GM21390 (cell line): ENCODE results near the gene EDIL3.

Experiments
- ATAC-seq: cut with Tn5 transposase; IDR thresholded peaks from one replicate; pipeline ENCODE4 v1.9.1; 2021; ENCODE audit not compliant: unreplicated experiment

The EDIL3 gene, protein sequence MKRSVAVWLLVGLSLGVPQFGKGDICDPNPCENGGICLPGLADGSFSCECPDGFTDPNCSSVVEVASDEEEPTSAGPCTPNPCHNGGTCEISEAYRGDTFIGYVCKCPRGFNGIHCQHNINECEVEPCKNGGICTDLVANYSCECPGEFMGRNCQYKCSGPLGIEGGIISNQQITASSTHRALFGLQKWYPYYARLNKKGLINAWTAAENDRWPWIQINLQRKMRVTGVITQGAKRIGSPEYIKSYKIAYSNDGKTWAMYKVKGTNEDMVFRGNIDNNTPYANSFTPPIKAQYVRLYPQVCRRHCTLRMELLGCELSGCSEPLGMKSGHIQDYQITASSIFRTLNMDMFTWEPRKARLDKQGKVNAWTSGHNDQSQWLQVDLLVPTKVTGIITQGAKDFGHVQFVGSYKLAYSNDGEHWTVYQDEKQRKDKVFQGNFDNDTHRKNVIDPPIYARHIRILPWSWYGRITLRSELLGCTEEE

DNA sequence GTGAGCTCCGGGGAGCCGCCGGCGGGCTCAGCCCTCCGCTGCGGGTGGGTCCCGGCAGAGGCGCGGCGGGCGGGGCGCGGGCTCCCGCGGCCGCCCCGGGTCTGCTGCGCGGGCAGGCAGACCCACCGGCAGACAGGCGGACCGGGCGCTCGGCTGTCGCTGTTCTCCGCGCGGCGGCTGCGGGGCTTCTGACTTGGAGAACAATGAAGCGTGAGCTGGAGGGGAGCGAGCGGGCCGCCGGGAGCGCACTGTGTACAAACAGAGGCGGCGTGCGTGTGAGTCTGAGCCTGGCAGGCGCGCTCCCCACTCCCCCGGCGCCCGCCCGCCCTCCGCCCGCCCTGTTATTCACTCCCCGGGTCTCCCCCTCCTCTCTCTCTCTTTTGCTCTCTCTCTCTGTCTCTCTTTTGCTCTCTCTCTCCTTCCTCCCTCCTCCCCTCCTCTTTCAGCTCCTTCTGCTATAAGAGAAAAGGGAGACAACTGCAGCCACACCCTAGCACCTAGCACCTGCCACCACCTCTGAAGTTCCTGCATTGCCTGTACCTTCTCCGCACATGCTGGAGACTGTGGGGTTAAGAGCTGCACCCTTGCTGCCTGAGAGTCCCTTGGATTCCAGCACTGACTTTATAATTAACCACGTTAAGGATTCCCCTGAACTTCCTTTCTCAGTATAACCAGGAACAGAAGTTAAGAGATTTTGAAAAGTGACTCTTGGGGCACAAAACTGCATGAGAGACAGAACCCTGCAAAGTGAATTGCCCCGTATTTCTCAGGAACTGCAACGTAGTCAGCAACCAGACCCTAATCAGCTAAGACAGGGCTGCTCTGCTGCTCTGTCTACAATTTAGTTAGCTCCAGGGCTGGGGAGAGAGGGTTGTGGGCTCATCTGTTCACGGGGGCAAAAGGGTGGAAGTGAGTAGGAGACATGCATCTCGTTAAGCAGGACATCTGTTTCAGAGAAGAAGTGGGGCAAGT is at the start of gene EDIL3:
TSS of gene EDIL3 (minus strand) at position 277 of the 972 bp plus-strand sequence. CDS start 506 bp downstream, outside the sequence.
- ATAC-seq, result no peak

DNA sequence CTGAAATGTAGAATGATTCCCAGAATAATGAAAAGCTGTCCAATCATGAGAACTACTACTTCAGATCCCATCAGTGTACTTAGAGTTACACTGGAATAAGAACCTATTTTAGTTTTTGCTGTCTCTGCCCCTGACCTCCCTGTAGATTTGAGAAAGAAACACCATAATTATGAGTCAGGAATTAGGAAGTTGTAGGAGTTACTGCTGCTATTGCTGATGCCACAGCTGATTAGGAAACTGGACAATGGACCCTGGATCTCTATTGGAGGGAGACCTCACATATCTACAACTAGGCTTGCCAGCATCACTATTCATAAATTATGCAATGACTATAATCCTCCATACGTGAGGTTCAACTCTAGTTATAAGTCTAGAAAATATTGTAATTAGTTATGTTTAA is 48.8 kb upstream of the EDIL3 start:
- no peak for ATAC-seq

GRCh38 chr5:84430863-84431663 is 46.4 kb upstream of the EDIL3 start:
- no peak for ATAC-seq

GRCh38 chr5:84430079-84430478 is 45.4 kb upstream of the EDIL3 start:
- no peak for ATAC-seq

DNA sequence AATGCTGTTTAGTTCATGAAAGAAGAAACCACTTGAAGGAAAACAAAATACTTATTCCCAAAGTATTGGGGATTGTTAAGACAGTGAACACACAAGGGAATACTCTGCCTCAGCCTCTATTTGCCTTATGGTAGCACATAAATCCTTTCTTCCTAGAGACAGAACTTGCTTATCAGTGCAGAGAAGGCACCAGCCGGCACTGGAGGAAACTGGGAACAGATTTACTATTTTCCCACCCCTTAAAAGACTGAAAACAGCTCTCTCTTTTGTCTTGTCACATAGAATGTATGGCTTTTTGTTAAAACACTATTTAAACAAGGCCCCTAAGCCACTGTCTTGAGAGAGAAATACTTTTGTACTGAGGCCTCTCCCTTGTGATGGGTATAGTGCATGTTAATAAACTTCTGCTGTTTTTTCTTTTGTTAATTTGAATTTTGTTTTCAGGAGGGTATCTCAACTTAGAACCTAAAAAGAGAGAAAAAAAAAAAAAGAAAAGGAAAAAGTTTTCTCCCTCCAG is 40.7 kb upstream of the EDIL3 start:
- ATAC-seq, result no peak

DNA sequence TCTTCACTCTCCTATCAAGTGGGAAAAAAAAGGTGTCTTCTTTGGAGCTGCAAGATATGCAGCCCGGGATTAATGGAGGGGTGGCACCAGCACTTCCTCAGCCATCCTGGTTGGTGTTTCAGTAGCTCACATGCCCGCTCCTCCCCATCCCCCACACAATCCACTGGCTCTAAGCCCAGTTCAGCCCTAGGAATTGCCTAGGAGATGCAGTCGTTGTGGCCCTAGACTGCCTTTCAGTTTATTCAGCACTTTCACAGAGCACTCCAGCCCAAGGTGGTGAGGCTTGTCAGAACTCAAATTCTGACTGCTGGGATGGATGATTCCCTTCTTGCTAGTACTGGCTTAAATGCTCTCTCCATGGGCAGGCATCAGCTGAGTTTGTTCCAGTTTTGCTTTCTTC is 35.1 kb upstream of the EDIL3 start:
- no peak for ATAC-seq

DNA sequence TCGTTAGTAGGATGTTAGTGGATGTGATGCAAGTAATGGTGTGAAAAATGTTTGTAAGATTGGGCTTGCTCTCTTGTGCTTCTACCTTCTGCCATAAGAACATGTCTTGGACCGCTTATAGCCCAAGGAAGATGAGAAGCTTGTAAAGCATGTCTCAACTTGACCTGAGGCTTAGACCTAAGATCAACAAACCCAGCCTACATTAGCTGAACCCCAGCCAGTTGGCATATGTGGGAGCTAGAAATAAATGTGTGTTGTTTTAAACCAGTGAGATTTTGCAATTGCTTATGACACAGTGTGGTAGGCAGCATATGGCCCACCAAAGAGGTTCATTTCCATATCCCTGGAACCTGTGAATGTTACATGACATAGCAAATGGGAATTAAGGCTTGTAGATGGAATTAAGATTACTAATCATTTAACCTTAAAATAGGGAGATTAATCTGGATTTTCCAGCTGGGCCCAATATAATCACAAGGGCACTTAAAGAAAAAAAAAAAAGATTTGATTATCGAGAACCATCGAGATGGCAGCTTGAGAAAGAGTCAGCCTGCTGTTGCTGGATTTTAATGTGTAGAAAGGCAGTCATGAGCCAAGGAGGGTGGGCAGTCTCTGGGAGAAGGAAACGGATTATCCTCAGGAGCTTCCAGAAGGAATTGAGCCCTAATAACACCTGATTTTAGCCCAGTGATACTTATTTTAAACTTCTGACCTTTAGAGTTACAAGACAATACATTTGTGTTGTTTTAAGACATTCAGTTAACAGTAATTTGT is 27.3 kb upstream of the EDIL3 start:
- no peak for ATAC-seq

GRCh38 chr5:84406111-84406510 is 21.4 kb upstream of the EDIL3 start:
- no peak for ATAC-seq

GRCh38 chr5:84403773-84404172 is 19.1 kb upstream of the EDIL3 start:
- no peak for ATAC-seq

GRCh38 chr5:84397385-84397784 is 12.7 kb upstream of the EDIL3 start:
- no peak for ATAC-seq

DNA sequence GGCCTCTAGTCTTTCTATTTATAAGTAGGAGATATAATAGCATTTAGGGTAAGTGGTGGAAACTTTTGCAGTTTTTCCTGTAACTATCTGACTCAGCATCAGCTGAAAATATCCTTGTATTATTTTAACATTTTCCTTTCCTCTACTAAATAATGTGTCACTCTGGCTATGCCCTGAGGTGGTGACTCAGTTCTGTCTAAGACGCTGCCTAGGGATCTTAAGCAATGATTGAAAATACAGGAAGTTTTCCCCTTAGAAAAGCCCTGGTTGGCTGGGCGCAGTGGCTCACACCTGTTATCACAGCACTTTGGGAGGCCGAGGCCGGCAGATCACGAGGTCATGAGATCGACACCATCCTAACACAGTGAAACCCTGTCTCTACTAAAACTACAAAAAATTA is 9.3 kb upstream of the EDIL3 start:
- no peak for ATAC-seq

DNA sequence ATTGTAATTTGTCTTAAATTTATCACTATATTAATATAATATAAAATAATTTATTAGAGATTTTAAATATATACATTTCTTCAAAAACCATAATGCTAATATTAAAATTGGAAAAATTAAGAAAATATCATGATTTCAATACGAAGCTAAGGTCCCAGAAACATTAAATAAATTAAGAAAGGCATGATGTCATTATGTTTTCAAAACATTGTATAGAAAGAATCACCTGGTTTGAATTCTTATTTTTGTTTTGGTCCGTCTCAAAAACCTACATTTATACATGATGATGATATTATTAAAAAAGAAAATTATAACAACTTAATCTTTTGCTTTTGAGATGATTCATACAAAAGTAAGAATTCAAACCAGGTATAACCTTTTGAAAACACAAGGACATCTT is 8.2 kb upstream of the EDIL3 start:
- no peak for ATAC-seq

GRCh38 chr5:84385705-84386104 is 1.0 kb upstream of the EDIL3 start:
- no peak for ATAC-seq

DNA sequence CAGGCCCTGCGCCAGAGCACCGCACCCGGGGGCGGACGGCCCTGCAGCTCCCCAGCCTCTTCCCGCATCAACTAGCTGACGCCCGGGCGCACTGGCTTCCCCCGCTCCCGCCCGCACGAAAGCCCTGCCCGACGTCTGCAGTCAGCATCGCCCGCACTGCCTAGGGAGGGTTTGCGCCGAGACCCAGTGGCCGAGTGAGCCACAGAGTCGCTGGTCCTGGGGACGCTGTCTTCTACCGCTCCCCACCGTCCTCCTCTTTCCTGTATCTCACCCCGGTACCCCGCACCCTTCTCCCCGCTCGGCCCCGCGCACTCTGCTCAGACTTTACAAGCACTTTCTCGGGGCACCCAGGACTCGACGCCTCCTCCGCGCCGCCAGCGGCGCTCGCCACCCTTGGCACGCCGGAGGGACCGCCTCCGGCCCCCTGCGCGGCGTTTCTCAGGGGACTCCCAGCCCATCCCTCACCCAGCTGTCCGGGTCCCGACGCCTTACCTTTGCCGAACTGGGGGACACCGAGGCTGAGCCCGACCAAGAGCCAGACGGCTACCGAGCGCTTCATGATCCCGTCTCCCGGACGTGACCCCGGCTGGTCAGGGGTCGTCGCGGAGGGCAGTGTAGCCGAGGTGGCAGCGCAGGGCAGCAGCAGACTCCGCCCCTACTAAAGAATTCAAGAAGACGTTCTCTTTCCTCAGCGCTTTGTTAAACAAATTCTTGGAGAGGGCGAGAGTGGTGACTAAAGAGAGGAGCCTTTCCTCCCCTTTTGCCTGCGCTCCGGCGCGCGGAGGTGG is 670 bp downstream of the EDIL3 start:
- ATAC-seq, result no peak

GRCh38 chr5:84383296-84383815 is 1.3 kb downstream of the EDIL3 start:
- no peak for ATAC-seq

GRCh38 chr5:84382363-84383295 is 2.1 kb downstream of the EDIL3 start:
- ATAC-seq, result no peak

DNA sequence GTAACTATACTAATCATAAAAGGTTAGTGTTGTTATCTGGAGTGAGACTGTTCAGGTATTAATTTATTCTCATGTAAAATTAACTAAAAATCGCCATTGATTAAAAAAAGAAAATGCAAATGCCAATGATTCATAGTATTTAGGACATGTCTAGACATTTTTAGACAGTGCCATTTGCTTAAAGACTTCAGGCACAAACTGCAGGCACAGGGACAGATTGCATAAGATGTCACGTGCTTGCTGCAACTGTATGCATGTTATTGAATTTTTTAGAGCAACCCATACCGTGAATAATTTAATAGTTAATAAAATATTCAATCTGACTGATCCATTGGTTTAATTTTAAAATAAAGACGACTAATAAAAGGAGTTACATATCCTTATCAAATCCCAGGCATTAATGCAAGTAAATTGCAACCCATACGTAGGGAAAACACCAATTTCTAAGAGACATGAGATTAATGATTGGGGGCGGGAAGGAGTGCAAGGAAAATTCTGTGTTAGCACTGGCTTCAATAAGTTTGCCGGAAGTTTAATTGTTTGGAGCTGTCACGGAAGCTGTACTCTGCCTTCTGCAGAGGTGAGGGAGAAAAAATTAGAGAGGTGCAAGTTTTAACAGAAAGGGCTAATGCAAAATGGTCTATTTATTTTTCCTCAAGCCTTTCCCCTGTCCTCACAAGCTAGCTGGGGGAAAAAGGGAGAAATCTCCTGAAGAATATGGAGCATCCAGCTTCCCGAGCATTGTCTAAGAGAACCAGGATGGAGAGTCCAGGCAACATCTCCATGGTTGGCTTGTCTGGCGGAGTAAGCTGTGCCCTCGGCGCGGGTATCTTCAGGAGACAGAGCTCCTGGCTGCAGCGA is 2.9 kb downstream of the EDIL3 start:
- no peak for ATAC-seq
